Mononuclear cell (primary cell): ENCODE measurements around the gene STPG3. TPM values are rescaled to one million over a fixed set of nuclear protein-coding genes. Genes with fewer than 3 reads are reported as not detected.

Experiments
- H3K27me3 ChIP-seq: 2 replicates; pipeline ENCODE4 v1.6.0; 2011; ENCODE audit warnings: low read length, control low read depth; ENCODE audit not compliant: insufficient read depth
- H3K4me1 ChIP-seq: 2 replicates; pipeline ENCODE4 v1.5.1; 2011; ENCODE audit warnings: mild to moderate bottlenecking, low read length, control low read depth; ENCODE audit not compliant: insufficient read depth
- H3K4me3 ChIP-seq: 2 replicates; pipeline ENCODE4 v1.5.1; 2011; ENCODE audit warnings: mild to moderate bottlenecking, low read length, moderate library complexity
- H3K9me3 ChIP-seq: 2 replicates; pipeline ENCODE4 v1.5.1; 2011; ENCODE audit warnings: low read depth, mild to moderate bottlenecking, control low read depth, low read length
- total RNA-seq: library from RNA; depleted of rRNA; stranded (reverse); fragments of >200 nt; gene quantifications from one replicate; pipeline ENCODE4 v1.2.3, GENCODE V29; 2012

STPG3 gene
- total RNA-seq, 1 donor = not detected

DNA sequence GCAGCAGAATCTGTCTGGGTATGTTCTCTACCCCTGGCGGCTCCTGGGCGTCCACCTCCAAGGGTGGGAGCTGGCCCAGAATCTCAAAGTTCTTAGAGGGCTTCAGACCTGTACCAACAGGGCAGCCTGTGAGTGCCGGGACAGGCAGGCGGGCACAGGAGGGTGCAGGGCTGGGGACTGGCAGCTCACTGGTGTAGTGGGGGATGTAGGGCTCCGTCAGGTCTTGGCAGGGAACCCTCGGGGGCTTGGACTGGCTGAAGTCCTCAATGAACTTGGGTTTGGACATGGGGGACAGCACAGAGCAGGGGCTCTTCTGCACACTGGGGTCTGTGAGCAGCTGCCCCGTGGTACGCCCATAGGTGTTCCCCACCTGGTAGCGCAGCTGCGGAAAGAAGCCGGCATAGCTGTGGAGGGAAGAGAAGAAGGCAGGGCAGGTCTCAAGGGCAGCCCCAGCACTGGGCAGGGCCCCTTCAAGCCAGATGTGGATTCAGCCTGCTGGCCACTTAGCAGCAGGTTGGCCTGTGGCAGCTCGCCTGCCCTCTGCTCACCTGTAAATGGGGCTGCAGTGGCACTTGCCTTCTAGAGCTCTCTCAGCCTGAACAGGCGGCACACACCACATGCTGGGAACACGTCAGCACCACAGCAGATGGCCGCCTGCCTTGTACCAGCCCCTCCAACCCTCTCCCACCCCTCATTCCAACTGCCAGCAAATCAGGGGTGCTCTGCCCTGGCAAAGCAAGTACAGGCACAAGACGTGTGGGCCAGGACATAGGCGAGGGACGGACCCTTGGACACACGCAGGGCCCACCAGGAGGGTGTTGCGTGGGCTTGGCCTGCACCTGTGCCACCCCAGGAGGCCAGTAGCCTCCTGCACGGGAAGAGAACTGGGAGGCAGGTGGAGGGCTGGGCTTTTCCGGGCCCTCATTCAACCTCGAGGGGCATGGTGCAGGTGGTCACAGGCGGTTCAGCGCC lies 5.3 kb upstream of the STPG3 start:
- H3K4me3 ChIP-seq = no peak overlapping the region
- H3K4me1 ChIP-seq = peaks cover 17% of the 10 kb centered on the region
- no peaks in the 10 kb centered on the region for H3K27me3 ChIP-seq
- no peaks in the 10 kb centered on the region for H3K9me3 ChIP-seq

DNA sequence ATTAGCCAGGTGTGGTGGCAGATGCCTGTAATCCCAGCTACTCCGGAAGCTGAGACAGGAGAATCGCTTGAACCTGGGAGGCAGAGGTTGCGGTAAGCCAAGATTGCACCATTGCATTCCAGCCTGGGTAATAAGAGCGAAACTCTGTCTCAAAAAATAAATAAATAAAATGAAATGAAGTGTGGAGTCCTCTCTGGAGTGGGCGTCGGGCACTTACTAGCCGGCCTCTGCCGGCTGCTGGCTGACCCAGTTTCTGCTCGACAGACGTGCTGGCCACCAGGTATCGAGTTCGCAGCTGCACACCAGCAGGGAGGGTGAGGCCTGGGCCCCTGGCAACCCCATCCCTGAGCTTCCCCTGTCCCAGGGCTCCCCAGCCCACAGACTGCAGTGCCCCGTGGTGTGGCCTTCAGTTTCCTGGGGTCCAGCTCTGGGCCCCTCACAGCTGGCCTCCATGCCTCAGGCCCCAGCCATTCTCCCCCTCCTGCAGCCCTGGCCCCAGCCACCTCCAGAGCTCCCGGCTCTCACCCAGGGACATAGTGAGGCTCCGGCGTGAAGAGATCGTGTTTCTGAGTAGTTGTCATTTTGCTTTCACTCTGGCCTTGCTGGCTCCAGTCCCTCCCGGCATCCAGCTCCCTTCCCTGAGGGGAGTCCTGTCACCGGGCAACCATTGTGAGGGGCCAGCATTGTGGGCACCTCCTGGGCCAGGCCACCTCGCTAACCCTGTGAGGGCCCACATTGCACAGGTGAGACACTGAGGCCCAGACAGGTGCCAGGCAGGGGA lies 3.8 kb upstream of the STPG3 start:
- no peaks in the 10 kb centered on the region for H3K9me3 ChIP-seq
- H3K4me1 ChIP-seq = peaks cover 10% of the 10 kb centered on the region
- no peaks in the 10 kb centered on the region for H3K27me3 ChIP-seq
- H3K4me3 ChIP-seq = no peak overlapping the region

DNA sequence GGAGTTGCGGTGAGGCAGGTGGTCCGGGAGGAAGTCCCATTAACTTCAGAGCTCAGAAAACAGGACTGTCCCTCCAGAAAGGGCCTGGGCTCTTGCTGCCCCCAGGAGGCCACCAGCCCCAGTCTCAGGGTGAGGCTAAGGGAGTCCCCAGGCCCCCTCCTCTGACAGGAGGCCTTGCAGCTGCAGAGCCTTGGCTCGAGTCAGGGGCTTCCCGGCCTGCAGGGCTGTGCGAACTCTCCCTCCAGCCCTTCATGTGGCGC lies 3.2 kb upstream of the STPG3 start:
- no peak overlapping the region for H3K4me3 ChIP-seq
- no peaks in the 10 kb centered on the region for H3K27me3 ChIP-seq
- H3K9me3 ChIP-seq = no peaks in the 10 kb centered on the region
- H3K4me1 ChIP-seq = peaks cover 5% of the 10 kb centered on the region

DNA sequence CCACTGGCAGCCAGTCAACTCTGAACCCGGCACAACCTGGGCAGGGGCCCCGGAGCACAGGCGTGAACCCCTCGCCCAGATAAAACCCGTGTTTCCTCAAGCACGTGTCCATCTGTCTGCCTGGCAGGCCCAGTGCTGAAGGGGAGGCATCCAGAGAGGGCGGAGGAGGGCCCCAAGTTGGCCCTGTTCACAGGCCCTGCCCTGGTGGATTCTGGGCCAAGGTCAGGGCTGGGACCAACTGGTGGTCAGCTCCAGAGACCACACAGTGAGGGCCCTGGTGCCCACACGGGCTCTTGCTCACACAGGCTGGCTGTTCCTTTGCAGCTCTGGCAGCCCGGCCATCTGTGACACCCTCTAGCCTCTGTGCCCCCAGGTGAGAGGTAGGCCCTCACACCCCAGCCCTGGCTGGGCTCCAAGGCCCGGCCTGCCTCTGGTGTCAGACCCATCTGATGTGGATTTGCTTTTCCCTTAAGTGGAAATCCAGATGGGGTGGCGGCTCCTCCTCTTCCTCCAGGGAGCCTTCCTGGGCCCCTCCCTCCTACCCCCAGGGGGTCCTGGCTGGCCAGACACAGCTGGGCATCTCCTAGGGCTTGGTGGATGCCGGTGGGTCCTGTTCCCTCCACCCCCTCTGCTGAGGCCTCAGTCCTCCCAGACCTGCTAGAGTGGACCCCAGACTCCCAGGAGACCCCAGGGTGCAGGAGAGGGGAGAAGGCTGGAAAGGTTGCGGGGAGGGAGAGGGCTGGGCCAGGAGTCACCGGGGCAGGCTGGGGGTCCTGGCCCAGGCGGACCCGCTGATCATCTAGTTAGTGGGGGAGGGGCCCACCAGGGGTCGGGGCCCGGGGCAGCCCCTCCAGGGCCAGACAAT lies 525 bp upstream of the STPG3 start:
- no peaks in the 10 kb centered on the region for H3K9me3 ChIP-seq
- H3K4me1 ChIP-seq = peaks cover 10% of the 10 kb centered on the region
- H3K27me3 ChIP-seq = no peaks in the 10 kb centered on the region
- no peak overlapping the region for H3K4me3 ChIP-seq

DNA sequence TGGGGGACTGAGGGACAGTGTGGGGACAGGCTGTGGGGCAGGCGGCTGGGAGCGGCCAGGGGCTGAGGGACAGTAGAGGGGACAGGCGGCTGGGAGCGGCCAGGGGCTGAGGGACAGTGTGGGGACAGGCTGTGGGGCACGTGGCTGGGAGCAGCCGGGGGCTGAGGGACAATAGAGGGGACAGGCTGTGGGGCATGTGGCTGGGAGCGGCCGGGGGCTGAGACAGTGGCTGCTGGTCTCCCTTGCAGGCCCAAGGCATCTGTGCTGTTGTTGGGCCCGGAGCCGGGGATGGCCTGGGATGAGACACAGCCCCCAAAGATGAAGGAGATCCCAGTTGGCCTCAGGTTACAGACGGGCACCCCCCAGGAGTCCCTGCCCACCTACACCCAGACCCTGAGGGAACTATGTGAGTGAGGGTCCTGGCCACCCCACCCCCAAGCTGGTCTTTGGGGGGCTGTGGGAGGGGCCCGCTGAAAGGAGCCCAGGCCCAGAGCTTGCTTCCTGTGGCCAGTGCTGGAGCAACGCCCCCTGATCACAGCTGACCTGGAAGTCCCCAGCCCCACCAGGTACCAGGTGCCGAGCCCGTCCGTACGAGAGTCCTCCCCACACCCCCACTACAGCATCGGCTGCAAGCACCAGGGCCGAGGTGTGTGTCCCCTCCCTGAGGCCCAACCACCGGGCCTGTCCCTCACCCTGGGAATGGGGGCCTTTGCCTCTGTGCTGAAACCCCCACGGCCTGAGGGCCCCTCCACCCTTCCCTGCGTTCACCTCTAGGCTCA lies 593 bp downstream of the STPG3 start:
- peaks cover 20% of the 10 kb centered on the region for H3K4me1 ChIP-seq
- H3K9me3 ChIP-seq = no peaks in the 10 kb centered on the region
- no peaks in the 10 kb centered on the region for H3K27me3 ChIP-seq
- H3K4me3 ChIP-seq = no peak overlapping the region

DNA sequence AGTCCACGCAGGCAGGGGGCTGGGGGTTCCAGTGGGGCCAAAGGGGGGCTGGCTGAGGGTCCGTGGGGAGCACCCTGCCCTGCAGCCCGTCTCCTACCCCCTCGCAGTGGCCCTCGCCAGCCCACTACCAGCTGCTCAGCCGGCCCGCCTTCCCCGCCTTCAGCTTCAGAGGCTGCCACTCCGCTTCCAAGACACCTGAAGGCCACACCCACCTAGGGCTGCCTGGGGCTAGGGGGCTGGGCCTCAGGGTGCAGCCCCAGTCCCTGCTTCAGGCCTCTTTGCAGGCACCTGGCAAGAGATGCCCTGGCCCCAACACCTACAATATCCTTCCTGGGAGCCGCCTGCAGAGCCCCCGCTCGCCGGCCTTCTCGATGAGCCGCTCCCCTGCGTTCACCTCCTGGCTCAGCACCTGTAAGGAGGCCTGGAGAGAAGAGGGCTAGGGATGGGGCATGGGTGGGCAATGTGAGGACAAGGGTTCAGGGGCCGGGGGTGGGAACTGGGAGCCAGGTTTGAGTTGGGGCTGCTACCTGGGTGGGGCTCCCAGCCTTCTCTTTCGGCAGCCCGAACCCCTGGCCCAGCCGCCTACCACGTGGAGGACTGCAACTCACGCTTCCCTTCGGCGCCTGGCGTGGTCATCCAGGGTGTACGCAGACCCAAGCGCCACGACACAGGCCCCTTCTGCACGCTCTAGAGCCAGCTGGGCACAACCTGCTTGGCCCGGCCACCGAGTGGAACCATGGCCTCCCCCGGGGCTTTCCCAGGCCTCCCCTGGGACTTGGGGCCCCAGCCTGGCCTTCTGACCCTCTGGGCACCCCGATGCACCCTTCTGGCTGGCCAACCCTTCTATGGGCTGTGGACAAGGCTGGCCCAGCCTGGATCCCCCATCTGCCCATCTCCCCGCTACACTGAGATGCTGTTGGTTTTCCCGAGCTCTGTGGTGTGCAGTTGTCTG lies 1.7 kb downstream of the STPG3 start:
- Histone ChIP-seq H3K4me1 (peaks cover 25% of the 10 kb centered on the region), H3K9me3 (no peaks in the 10 kb centered on the region), H3K27me3 (no peaks in the 10 kb centered on the region), H3K4me3 (no peak overlapping the region)

DNA sequence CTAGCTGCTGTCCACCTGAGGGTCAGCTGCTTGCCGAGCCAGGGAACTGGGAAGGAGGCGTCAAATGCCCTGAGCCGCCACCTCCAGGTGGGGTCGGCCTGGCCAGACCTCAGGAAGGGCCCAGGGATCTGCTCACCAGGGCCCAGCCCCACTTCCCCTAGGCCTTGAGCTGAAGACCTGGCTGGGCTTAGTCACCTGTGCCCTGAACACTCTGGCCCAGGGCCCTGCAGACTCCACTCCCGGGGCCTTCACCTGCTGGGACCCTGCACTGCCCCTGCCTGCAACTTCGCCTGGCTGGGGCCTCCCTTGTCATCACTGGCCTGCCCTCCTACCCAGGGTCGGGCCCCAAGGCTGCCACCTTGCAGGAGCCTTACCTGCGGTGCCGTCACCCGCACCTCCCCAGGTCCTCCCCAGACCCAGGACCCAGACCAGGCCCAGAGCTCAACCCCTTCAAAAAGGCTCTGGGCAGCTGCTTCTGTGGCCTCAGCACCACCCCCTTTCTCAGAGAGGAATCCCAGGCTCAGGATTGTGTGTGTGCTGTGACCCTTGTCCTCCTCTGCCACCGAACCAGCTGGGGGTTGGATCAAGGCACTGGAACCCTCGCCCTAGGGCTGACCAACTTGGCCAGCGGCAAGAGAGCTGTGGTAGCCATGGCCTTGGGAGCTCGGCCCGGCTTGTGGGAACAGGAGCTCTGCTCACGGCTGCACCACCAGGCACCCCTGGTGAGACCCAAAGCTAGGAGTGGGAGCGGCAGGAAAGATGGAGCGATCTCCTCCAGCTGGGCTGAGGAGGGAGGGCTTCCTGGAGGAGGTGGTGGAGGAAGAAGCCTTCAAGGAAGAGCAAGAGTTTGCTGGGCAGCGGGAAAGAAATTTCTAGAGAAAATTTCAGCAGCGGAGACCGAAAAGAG lies 2.9 kb downstream of the STPG3 start:
- Histone ChIP-seq H3K4me1 (peaks cover 25% of the 10 kb centered on the region), H3K4me3 (no peak overlapping the region), H3K27me3 (no peaks in the 10 kb centered on the region), H3K9me3 (no peaks in the 10 kb centered on the region)

DNA sequence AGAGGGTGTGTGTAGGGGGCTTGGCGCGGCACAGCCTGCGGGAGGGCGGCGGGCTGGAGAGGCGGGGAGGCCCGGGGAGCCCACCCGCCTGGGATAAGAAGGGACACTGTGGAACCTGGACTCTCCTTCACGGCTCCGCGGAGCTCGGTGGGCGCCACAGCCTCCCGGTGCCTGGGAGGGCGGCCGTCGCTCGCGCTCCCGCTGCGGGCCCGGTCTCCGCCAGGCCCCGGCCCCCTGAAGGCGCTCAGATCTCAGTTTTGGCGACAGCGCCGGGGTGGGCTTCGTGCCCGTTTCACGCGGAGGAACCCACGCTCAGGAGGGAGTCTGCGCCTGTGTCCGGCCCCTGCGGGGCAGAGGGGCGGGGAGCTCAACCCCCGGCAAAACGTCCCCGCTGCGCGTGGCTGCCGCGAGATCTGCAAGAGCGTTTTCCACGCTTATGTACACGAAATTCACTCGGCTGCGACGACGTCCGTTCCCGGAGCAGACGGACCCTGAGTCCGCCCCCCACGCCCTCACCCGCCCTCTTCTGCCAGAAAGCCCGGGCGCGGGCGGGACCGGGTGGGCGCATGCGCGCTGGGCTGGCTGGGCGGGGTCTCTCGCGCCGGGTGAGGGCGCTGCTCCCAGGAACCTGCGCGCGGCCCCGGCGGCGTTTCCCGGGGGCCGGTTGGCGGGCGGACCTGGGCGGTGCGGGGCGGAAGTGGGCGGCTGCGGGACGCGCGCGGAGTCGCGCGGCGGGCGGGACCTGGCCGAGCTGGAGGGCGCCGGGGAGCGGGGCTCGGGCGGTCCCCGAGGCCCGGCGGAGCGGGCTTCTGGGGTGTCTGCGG lies 3.8 kb downstream of the STPG3 start, which contains the start of gene NELFB:
Gene NELFB, plus strand, starts transcription at position 704 of the 824 bp plus-strand sequence.
- Histone ChIP-seq H3K9me3 (no peaks in the 10 kb centered on the region), H3K4me3 (peak within 1 kb of the TSS; percentile 88), H3K27me3 (no peaks in the 10 kb centered on the region)

DNA sequence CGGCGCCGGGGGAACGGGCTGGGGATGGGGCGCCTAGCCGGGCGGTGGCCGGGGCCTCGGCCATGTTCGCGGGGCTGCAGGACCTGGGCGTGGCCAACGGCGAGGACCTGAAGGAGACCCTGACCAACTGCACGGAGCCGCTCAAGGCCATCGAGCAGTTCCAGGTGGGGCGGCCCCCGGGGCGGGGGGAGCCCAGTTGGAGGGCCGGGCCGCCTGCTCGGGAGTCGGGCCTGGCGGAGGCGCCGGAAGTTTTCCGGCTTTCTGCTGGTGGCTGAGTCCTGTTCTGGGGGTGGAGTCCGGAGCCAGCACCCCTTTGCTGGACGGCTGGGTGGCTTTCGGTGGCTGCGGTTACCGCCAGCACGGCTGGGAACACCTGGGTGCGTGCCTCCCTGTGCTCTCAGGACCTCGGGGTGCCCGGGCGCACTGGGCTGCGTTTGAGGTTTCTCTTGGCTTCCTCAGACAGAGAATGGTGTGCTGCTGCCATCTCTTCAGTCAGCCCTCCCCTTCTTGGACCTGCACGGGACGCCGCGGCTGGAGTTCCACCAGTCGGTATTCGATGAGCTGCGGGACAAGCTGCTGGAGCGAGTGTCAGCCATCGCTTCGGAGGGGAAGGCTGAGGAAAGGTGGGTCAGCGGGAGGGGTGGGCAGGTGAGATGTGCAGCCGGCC lies 4.5 kb downstream of the STPG3 start:
- Histone ChIP-seq H3K4me3 (peak overlapping the region; percentile 88), H3K4me1 (peaks cover 25% of the 10 kb centered on the region), H3K9me3 (no peaks in the 10 kb centered on the region), H3K27me3 (no peaks in the 10 kb centered on the region)

More for the DNA sequence above, 3.8 kb downstream of the STPG3 start, which contains the start of gene NELFB:
- peaks cover 25% of the 10 kb centered on the region for H3K4me1 ChIP-seq

DNA sequence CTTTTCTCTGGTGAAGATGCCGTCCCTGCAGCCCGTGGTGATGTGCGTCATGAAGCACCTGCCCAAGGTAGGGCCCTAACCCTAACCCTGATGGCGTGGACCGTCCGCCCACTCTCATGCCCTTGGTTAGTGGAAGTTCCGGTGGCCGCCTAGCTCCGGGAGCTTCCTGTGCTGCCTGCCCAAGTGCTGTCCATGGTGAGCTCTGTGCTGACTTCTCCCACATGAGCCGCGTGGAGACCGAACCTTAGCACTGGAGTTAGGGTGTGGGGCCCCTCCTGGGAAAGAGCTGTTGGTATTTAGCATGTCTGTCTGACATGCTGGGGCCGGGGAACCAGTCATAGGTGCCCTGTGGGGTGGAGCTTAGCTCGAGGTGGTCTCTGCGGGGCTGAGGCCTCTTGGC lies 5.3 kb downstream of the STPG3 start:
- Histone ChIP-seq H3K4me3 (no peak overlapping the region), H3K27me3 (no peaks in the 10 kb centered on the region), H3K4me1 (peaks cover 25% of the 10 kb centered on the region), H3K9me3 (no peaks in the 10 kb centered on the region)

DNA sequence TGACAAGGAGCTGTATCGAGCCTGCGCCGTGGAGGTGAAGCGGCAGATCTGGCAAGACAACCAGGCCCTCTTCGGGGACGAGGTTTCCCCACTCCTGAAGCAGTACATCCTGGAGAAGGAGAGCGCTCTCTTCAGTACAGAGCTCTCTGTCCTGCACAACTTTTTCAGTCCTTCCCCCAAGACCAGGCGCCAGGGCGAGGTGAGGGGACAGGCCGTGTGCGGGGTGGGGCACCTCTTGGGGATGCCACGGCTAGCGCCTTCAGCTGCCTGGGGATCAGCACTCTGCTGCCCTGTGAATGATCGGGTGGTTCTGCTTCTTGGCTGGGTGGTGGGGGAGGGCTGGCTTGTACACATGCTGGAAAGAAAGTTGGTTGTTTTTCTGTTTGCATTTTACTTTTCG lies 5.8 kb downstream of the STPG3 start:
- H3K27me3 ChIP-seq = no peaks in the 10 kb centered on the region
- peaks cover 25% of the 10 kb centered on the region for H3K4me1 ChIP-seq
- no peak overlapping the region for H3K4me3 ChIP-seq
- H3K9me3 ChIP-seq = no peaks in the 10 kb centered on the region
